T-helper 17 cell (primary cell): ENCODE measurements around the gene ADAP2. TPM values are rescaled to one million over a fixed set of nuclear protein-coding genes. Genes with fewer than 3 reads are reported as not detected.
"Not testable (repeated sequence)": the region's sequence is repeated elsewhere in the genome, so short reads cannot be mapped to it uniquely, and the experiment has no call there.

Source experiments
- ATAC-seq: fragments of 150-1000 bp; cut with Tn5 transposase; 2 replicates; pipeline ENCODE4 v1.10.0; 2021; ENCODE audit warnings: mild to moderate bottlenecking, moderate library complexity
- DNase-seq, 3 donors: peaks; one replicate each; pipeline versions ENCODE4 v3.0.0 to v3.0.0-alpha.2; 2020 to 2021
- H3K9me3 ChIP-seq: one replicate; pipeline ENCODE4 v1.7.0; 2013; ENCODE audit warnings: low read length, mild to moderate bottlenecking; ENCODE audit not compliant: control insufficient read depth, poor library complexity, severe bottlenecking
- H3K27ac Mint-ChIP-seq: one replicate; pipeline ENCODE4 v1.8.0; 2022; ENCODE audit warnings: mild to moderate bottlenecking, moderate library complexity, mixed read lengths
- H3K27me3 Mint-ChIP-seq: one replicate; pipeline ENCODE4 v1.8.0; 2022; ENCODE audit warnings: mixed read lengths
- H3K36me3 Mint-ChIP-seq: one replicate; pipeline ENCODE4 v1.8.0; 2022; ENCODE audit warnings: low read depth, mixed read lengths
- H3K4me1 Mint-ChIP-seq: one replicate; pipeline ENCODE4 v1.8.0; 2022; ENCODE audit warnings: mild to moderate bottlenecking, mixed read lengths
- H3K4me3 Mint-ChIP-seq: one replicate; pipeline ENCODE4 v1.8.0; 2022; ENCODE audit warnings: mild to moderate bottlenecking, moderate library complexity, mixed read lengths
- total RNA-seq, 4 donors: library from RNA in 2 of 4; stranded (reverse) in 2 of 4; gene quantifications; one replicate each; pipeline ENCODE4 v1.2.3 and lab custom pipeline; 2022 to 2026

Gene ADAP2
- total RNA-seq, 2 donors from 2014 or later, result 0.42 to 1.1 TPM

DNA sequence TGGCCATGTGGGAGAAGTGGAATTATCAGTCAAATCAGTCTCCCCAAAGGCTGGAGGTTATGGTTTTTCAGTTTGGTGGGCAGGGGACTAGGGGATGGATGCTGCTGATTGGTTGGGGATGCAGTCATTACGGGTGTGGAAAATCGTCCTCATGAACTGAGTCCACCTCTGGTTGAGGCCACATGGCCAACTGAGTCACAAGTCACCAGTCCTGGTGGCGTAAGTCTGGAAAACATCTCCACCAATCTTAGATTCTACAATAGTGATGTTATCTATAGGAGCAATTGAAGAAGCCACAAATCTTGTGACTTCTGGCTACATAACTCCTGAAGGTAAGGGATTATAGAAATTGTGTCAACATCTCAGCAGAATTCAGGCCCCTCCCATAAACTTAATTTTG, 43.9 kb downstream of the ADAP2 start:
- Mint-ChIP-seq H3K4me3 (no peak overlapping the region), H3K36me3 (no peaks in the 10 kb centered on the region), H3K27ac (no peak overlapping the region), H3K27me3 (no peaks in the 10 kb centered on the region), H3K4me1 (peaks cover 17% of the 10 kb centered on the region)
- H3K9me3 ChIP-seq, result no peaks in the 10 kb centered on the region
- DNase-seq (no peak), ATAC-seq (no peak)

DNA sequence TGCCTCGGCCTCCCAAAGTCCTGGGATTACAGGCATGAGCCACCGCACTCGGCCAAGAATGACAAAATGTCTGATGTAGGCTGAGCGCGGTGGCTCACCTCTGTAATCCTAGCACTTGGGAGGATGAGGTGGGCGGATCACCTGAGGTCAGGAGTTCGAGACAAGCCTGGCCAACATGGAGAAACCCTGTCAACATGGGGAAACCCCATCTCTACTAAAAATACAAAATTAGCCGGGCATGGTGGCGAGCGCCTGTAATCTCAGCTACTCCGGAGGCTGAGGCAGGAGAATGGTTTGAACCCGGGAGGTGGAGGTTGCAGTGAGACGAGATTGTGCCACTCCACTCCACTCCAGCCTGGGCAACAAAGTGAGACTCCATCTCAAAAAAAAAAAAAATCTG, 46.2 kb downstream of the ADAP2 start:
- H3K4me3 Mint-ChIP-seq, H3K36me3 Mint-ChIP-seq, ATAC-seq, H3K9me3 ChIP-seq, DNase-seq, H3K27ac Mint-ChIP-seq, H3K27me3 Mint-ChIP-seq: not testable (repeated sequence)
- peaks cover 14% of the 10 kb centered on the region for H3K4me1 Mint-ChIP-seq

DNA sequence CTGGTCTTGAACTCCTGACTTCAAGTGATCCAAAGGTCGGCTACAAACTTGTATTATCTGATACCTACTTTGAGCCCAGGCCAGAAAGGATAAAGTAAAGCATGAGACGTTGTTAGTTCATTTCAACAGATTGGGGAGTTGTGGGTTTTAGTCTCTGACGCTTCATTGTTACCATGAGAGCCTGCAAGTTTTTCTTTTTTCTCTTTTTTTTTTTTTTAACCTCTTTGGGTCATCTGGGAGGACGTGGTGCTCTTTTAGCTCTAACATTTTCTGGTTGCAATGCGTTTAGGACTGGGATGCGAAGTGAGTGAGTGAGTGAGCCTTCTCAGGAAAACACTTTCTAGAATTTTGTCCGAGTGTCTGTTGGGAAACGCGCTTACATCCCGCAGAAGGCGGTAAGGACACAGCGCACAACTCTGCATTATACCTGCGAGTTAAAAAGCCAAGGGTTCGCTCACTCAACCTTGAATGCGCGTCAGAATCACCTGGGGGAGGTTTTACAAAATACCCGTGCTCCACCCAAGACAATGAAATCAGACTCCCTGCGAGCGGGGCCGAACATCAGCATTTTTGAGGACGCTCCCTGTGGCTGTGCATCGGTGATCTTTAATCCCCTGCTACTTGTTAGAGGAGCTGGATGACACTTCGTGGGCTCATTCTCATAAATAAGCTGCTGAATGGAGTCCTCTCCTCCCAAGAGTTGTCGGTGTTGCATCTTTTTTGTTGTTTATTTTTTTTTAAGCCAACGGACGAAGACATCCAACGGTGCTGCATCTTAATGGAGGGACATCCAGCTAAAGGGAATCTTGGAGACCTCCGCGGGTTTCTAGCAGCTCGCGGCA, 48.5 kb downstream of the ADAP2 start:
- H3K36me3 Mint-ChIP-seq, result peaks cover under 1% of the 10 kb centered on the region
- peaks cover 14% of the 10 kb centered on the region for H3K4me1 Mint-ChIP-seq
- no peaks in the 10 kb centered on the region for H3K9me3 ChIP-seq
- DNase-seq, result peak in 1 of 3 donors; percentile 21
- peak; percentile 69 for ATAC-seq
- no peaks in the 10 kb centered on the region for H3K27me3 Mint-ChIP-seq
- peak overlapping the region; percentile 94 for H3K27ac Mint-ChIP-seq
- peak overlapping the region; percentile 97 for H3K4me3 Mint-ChIP-seq

DNA sequence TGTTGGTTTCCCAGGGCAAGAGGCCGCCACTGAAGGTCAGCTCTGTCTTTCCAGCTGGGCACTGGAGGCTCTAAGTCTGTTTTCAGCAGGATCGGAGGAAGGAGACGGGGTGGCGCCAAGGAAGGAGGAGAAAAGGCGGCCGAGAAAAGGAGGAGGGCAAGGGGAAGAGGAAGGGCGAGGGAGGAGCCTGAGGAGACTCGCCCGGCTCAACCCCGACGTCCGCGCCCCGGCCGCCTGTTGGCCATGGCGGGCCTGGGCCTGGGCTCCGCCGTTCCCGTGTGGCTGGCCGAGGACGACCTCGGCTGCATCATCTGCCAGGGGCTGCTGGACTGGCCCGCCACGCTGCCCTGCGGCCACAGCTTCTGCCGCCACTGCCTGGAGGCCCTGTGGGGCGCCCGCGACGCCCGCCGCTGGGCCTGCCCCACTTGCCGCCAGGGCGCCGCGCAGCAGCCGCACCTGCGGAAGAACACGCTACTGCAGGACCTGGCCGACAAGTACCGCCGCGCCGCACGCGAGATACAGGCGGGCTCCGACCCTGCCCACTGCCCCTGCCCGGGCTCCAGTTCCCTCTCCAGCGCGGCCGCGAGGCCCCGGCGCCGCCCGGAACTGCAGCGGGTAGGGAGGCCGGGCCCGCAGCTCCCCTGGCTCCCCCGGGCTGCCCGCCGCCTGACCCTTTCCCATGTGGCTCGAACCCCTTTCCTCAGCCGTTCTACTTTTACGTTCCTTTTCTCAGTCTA, 49.3 kb downstream of the ADAP2 start, which contains the start of gene RNF135:
Gene RNF135 (plus strand): TSS at position 209 of the 737 bp plus-strand sequence. CDS start 35 bp downstream, at position 244.
- H3K4me1 Mint-ChIP-seq, result peaks cover 14% of the 10 kb centered on the region
- no peaks in the 10 kb centered on the region for H3K9me3 ChIP-seq
- DNase-seq, result peak; percentile 29 to 39 (median 35)
- peak within 1 kb of the TSS; percentile 97 for H3K4me3 Mint-ChIP-seq
- peak; percentile 82 for ATAC-seq
- H3K36me3 Mint-ChIP-seq, result peaks cover 3% of the 10 kb centered on the region
- no peaks in the 10 kb centered on the region for H3K27me3 Mint-ChIP-seq
- H3K27ac Mint-ChIP-seq, result peak within 1 kb of the TSS; percentile 94

DNA sequence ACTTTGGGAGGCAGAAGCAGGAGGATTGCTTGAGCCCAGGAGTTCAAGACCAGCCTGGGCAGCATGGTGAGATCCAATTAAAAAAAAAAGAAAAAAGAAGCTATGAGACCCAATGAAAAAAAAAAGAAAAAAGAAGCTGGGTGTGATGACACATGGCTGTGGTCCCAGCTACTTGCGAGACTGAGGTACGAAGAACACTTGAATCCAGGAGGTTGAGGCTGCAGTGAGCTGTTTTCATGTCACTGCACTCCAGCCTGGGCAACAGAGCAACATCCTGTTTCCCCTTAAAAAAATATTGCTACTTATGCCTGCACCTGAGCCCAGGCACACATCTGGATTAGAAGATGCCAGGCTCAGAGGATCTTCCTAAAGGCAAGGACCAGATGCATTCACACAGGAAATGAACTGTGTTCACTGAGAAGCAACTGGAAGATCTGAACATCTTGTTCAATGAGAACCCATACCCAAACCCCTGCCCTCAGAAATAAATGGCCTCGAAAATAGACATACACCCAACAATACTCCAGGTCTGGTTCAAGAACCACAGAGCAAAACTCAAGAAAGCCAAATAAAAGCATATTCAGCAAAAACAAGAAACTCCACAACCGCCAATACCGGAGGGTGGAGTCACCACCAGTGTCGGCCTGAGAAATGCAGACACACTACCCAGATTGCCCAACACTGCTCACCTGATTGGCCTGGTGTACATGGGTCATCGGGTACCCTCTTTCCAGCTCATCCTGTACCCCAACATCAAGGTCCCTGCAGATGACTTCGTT, 53.5 kb downstream of the ADAP2 start:
- no peak overlapping the region for H3K4me3 Mint-ChIP-seq
- H3K9me3 ChIP-seq, result no peaks in the 10 kb centered on the region
- H3K36me3 Mint-ChIP-seq, result peaks cover 5% of the 10 kb centered on the region
- DNase-seq, result no peak
- H3K27ac Mint-ChIP-seq, result no peak overlapping the region
- no peaks in the 10 kb centered on the region for H3K27me3 Mint-ChIP-seq
- peaks cover 8% of the 10 kb centered on the region for H3K4me1 Mint-ChIP-seq
- no peak for ATAC-seq

DNA sequence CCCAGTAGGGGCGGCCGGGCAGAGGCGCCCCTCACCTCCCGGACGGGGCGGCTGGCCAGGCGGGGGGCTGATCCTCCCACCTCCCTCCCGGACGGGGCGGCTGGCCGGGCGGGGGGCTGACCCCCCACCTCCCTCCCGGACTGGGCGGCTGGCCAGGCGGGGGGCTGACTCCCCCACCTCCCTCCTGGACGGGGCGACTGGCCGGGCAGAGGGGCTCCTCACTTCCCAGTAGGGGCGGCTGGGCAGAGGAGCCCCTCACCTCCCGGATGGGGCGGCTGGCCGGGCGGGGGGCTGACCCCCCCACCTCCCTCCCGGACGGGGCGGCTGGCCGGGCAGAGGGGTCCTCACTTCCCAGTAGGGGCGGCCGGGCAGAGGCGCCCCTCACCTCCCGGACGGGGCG, 58.2 kb downstream of the ADAP2 start:
- H3K4me1 Mint-ChIP-seq, result peaks cover 13% of the 10 kb centered on the region
- not testable (repeated sequence) for ATAC-seq, H3K36me3 Mint-ChIP-seq, H3K9me3 ChIP-seq, DNase-seq, H3K27ac Mint-ChIP-seq, H3K27me3 Mint-ChIP-seq, H3K4me3 Mint-ChIP-seq

DNA sequence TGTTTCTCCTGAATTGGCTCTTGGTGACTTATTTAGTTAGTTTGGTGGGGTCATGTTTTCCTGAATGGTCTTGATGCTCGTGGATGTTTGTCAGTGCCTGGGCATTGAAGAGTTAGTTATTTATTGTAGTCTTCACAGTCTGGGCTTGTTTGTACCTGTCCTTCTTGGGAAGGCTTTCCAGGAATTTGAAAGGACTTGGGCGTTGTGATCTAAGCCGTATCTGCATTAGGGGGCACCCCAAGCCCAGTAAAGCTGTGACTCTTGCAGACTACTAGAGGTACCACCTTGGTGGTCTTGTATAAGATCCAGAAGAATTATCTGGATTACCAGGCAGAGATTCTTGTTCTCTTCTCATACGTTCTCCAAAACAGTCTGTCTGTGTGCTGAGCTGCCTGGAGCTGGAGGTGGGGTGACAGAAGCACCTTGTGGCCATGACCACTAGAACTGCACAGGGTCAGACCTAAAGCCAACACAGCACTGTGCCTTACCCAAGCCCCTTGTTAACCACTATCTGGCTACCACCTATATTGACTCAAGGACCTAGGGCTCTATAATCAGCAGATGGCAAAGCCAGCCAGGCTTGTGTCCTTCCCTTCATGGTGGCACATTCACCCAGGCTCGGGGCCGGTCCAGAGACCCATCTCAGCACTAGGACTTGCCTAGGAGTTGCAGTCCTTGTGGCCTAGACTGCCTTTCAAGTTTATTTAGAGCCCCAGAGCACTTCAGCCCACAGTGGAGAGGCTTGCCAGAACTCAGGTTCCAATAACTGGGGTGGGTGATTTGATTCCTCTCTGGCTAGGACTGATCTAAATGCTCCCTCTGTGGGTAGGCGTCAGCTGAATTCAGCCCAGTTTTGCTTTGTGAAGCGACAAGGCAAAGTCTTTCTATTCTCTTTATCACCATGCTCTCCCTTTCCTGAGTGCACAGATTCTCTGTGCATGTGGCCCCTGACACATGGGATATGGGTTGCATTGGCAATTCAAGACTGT, 60.1 kb downstream of the ADAP2 start:
- H3K27me3 Mint-ChIP-seq, result no peaks in the 10 kb centered on the region
- H3K4me1 Mint-ChIP-seq, result peaks cover 23% of the 10 kb centered on the region
- H3K27ac Mint-ChIP-seq, result no peak overlapping the region
- no peak for DNase-seq
- H3K9me3 ChIP-seq, result no peaks in the 10 kb centered on the region
- peaks cover 10% of the 10 kb centered on the region for H3K36me3 Mint-ChIP-seq
- H3K4me3 Mint-ChIP-seq, result no peak overlapping the region
- ATAC-seq, result no peak

DNA sequence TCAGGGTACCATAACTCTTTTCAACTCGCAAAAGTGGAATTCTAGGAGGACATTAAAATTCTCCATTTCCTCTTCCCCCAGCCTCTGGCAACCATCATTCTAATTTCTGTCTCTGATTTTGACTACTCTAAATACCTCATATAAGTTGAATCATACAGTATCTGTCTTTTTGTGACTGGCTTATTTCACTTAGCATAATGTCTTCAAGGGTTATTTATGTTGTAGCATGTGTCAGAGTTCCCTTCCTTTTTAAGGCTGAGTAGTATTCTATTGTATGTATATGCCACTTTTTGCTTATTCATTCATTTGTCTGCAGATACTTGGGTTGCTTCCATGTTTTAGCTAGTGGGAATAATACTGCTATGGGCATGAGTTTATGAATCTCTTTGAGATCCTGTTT, 61.1 kb downstream of the ADAP2 start:
- H3K9me3 ChIP-seq, result no peaks in the 10 kb centered on the region
- Mint-ChIP-seq H3K27me3 (no peaks in the 10 kb centered on the region), H3K36me3 (peaks cover 10% of the 10 kb centered on the region), H3K4me3 (no peak overlapping the region), H3K4me1 (peaks cover 27% of the 10 kb centered on the region), H3K27ac (no peak overlapping the region)
- DNase-seq, result no peak
- no peak for ATAC-seq

DNA sequence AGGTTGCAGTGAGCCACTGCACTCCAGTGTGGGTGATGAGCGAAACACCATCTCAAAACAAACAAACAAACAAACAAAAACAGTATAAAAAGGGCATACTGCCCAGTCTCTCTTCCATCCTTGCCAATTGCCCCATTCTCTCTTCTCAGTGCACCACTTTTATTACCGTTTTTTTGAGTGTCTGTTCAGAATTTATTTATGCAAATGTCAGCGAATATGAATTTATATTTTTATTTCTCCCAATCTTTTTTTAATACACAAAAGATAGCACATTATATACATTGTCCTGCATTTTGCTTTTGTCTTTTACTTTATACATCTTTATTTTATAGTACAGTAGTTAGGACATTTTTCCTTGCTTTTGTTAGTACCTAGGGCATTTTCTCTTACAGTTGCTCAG, 68.7 kb downstream of the ADAP2 start:
- peaks cover 12% of the 10 kb centered on the region for H3K4me1 Mint-ChIP-seq
- ATAC-seq, result no peak

DNA sequence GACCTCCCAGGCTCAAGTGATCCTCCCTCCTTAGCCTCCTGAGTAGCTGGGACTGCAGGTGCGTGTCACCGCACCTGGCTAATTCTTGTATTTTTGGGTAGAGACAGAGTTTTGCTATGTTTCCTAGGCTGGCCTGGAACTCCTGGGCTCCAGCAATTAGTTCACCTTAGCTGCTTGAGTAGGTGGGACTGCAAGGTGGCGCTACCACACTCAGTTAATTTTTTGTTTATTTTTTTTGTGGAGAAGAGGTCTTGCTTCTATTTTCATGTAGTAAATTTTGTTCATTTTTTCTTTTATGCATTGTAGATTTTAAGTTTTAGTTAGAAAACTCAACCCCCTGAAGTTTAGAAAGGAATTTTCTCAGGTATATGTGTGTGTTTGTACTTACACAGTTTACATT, 70.8 kb downstream of the ADAP2 start:
- no peak overlapping the region for H3K27ac Mint-ChIP-seq
- ATAC-seq, result no peak
- DNase-seq, result no peak
- no peaks in the 10 kb centered on the region for H3K27me3 Mint-ChIP-seq
- H3K36me3 Mint-ChIP-seq, result peaks cover 1% of the 10 kb centered on the region
- H3K4me3 Mint-ChIP-seq, result no peak overlapping the region
- H3K4me1 Mint-ChIP-seq, result peaks cover 3% of the 10 kb centered on the region
- H3K9me3 ChIP-seq, result no peaks in the 10 kb centered on the region

More for the DNA sequence above, 68.7 kb downstream of the ADAP2 start:
- no peak overlapping the region for H3K27ac Mint-ChIP-seq
- no peak for DNase-seq
- H3K4me3 Mint-ChIP-seq, result no peak overlapping the region
- no peaks in the 10 kb centered on the region for H3K27me3 Mint-ChIP-seq
- H3K36me3 Mint-ChIP-seq, result peaks cover 3% of the 10 kb centered on the region
- no peaks in the 10 kb centered on the region for H3K9me3 ChIP-seq

DNA sequence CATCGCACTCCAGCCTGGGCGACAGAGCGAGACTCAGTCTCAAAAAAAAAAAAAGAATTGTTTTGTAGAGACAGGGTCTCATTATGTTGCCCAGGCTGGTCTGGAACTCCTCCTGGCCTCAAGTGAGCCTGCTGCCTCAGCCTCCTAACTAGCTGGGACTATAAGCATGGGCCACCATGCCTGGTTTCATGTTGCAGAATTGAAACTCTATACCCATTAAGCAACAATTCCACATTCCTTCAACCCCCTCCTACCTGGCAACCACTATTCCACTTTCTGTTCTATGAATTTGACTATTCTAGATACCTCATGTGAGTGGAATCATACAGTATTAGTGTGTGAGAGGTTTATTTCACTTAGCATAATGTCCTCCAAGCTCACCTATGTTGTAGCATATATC, 73.6 kb downstream of the ADAP2 start:
- no peak for DNase-seq
- no peak for ATAC-seq
- no peak overlapping the region for H3K4me3 Mint-ChIP-seq
- H3K27ac Mint-ChIP-seq, result no peak overlapping the region
- H3K4me1 Mint-ChIP-seq, result peaks cover 4% of the 10 kb centered on the region
- H3K27me3 Mint-ChIP-seq, result no peaks in the 10 kb centered on the region
- no peaks in the 10 kb centered on the region for H3K9me3 ChIP-seq
- peaks cover 2% of the 10 kb centered on the region for H3K36me3 Mint-ChIP-seq

DNA sequence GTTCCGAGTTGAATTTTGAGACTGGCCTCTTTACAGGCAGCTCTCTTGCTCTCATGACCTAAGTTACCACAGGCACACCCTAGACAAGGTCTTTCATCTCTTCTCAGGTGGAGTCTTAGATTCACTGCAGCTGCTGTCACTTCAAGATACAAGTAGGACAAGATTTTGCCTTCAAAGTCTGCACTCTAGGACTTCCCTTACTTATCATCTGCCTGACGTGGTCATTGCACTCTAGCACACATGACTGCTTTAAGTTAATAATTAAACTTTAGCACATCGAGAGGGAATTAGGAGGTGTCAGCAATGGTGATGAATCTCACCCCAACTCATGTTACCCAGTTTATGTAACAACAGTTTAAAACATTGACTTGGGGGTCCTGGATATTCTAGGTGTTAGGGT, 74.7 kb downstream of the ADAP2 start:
- Mint-ChIP-seq H3K27me3 (no peaks in the 10 kb centered on the region), H3K4me1 (peaks cover 4% of the 10 kb centered on the region), H3K27ac (no peak overlapping the region), H3K4me3 (no peak overlapping the region), H3K36me3 (peaks cover 2% of the 10 kb centered on the region)
- ATAC-seq (no peak), DNase-seq (no peak)
- no peaks in the 10 kb centered on the region for H3K9me3 ChIP-seq
